Neural crest cell (in vitro differentiated cells): ENCODE data around the gene RFLNA. TPM values are rescaled to one million over a fixed set of nuclear protein-coding genes. Genes with fewer than 3 reads are reported as not detected.
"Not testable (repeated sequence)": the region's sequence is repeated elsewhere in the genome, so short reads cannot be mapped to it uniquely, and the experiment has no call there.

Experiments used
- DNase-seq: peaks from one replicate; pipeline ENCODE4 v3.0.0; 2021; ENCODE audit warnings: low read depth, mixed read lengths, low spot score
- H3K27ac Mint-ChIP-seq: one replicate; pipeline ENCODE4 v1.8.0; 2021; ENCODE audit warnings: mild to moderate bottlenecking, mixed read lengths; ENCODE audit not compliant: unreplicated experiment
- H3K27me3 Mint-ChIP-seq: 2 replicates; pipeline ENCODE4 v1.8.0; 2021; ENCODE audit warnings: low read depth, mild to moderate bottlenecking, mixed read lengths
- H3K36me3 Mint-ChIP-seq: 2 replicates; pipeline ENCODE4 v1.8.0; 2021; ENCODE audit warnings: low read depth, mild to moderate bottlenecking, mixed read lengths
- H3K4me1 Mint-ChIP-seq: 2 replicates; pipeline ENCODE4 v1.8.0; 2021; ENCODE audit warnings: mixed read lengths
- H3K4me3 Mint-ChIP-seq: one replicate; pipeline ENCODE4 v1.8.0; 2021; ENCODE audit warnings: mild to moderate bottlenecking, mixed read lengths
- H3K9me3 Mint-ChIP-seq: 2 replicates; pipeline ENCODE4 v1.8.0; 2021; ENCODE audit warnings: mixed read lengths
- total RNA-seq: library from RNA; stranded (reverse); gene quantifications from 2 replicates; pipeline ENCODE4 v1.2.1, GENCODE V29; 2021
- TF ChIP-seq, protein P1 (sequence below): fragments of 200-600 bp; sonication (generic); conservative IDR thresholded peaks from 2 replicates; pipeline ENCODE4 v1.5.0; 2021; ENCODE audit warnings: antibody characterized with exemption, mild to moderate bottlenecking

RFLNA gene
- total RNA-seq, 1 donor from 2014 or later: 2.8 TPM

DNA sequence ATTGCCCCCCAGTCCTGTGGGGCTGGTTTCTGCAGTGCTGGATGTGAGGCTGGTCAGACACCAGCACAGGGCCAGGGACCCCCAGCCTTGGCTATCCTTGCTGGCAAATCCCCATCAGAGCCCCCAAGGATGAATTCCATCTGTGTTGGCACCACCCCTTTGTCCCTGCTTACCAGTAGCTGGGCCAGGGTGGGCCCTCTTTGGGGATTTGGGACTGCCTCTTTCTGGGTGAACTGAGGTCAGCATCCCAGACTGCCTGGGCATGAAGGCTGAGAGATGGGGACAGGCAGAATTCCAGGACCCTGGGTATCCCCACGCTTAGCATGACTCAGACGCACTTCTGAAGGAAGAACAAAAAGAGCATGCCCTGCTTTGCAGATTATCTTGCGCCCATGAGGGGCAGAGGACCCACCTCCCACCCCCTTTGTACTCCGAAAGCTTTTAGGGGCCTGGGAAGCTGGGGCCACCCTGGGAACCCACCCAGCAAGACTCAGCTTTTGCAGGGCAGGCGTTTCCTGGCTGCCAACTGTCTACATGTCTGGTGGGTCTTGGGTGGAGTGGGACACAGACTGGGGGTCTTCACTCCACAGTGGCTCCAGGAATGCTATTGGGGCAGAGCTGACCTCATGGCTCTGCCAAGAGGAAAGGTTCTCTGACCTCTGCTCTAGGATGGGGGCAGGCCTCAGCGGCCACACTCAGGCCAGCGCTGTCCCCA is 26.8 kb downstream of the RFLNA start:
- peaks cover 25% of the 10 kb centered on the region for H3K4me1 Mint-ChIP-seq
- TF ChIP-seq, protein P1, sequence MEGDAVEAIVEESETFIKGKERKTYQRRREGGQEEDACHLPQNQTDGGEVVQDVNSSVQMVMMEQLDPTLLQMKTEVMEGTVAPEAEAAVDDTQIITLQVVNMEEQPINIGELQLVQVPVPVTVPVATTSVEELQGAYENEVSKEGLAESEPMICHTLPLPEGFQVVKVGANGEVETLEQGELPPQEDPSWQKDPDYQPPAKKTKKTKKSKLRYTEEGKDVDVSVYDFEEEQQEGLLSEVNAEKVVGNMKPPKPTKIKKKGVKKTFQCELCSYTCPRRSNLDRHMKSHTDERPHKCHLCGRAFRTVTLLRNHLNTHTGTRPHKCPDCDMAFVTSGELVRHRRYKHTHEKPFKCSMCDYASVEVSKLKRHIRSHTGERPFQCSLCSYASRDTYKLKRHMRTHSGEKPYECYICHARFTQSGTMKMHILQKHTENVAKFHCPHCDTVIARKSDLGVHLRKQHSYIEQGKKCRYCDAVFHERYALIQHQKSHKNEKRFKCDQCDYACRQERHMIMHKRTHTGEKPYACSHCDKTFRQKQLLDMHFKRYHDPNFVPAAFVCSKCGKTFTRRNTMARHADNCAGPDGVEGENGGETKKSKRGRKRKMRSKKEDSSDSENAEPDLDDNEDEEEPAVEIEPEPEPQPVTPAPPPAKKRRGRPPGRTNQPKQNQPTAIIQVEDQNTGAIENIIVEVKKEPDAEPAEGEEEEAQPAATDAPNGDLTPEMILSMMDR: no peak
- DNase-seq: no peak
- H3K27ac Mint-ChIP-seq: peak overlapping the region; percentile 27
- H3K4me3 Mint-ChIP-seq: peak overlapping the region; percentile 62
- H3K9me3 Mint-ChIP-seq: peaks cover 8% of the 10 kb centered on the region
- H3K36me3 Mint-ChIP-seq: peaks cover 21% of the 10 kb centered on the region
- peaks cover 29% of the 10 kb centered on the region for H3K27me3 Mint-ChIP-seq

DNA sequence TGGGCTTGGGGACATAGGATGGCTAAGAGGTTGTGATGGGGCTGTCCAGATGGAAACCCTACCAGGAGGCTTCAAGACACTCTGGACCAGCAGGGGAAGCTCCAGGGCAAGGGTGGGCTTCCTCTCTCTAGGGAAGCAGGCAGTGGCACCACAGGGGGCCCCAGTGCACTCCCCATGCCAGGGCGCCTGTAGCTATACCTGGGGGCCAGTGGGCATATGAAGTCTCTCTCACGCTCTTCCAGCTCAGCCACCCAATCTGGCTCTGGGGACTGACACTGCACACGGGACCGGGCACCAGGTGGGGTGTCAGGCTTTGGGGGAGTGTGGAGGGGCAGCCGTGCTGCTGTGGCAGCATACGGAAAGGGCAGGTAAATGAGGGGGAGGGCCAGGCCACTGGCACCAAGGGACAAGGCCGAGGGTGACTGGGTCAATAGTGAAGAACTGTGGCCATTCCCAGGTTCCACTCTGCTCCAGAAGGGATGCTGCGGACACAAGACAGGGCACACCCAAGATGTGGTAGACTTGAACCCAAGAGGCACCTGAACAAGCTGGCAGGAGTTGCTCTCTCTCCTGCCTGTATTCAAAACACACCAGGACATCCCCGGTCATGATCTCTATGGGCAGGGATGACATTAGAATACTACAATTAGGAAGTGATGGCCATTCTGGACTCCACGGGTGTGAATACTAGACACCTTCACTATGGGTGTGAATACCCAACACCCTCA is 27.5 kb downstream of the RFLNA start:
- Mint-ChIP-seq H3K27ac (peak overlapping the region; percentile 27), H3K4me1 (peaks cover 21% of the 10 kb centered on the region), H3K4me3 (peak overlapping the region; percentile 62), H3K9me3 (peaks cover 8% of the 10 kb centered on the region), H3K36me3 (peaks cover 21% of the 10 kb centered on the region), H3K27me3 (peaks cover 23% of the 10 kb centered on the region)
- TF ChIP-seq, protein P1: no peak
- DNase-seq: no peak

DNA sequence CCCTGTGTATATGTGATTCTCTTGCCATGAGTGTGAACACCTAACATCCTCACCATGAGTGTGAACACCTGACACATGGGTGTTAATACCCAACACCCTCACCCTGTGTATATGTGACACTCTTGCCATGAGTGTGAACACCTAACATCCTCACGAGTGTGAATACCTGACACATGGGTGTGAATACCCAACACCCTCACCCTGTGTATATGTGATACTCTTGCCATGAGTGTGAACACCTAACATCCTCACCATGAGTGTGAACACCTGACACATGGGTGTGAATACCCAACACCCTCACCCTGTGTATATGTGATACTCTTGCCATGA is 28.1 kb downstream of the RFLNA start:
- H3K4me3 Mint-ChIP-seq, DNase-seq, H3K27ac Mint-ChIP-seq, H3K9me3 Mint-ChIP-seq: not testable (repeated sequence)
- peaks cover 21% of the 10 kb centered on the region for H3K36me3 Mint-ChIP-seq
- peaks cover 19% of the 10 kb centered on the region for H3K27me3 Mint-ChIP-seq
- H3K4me1 Mint-ChIP-seq: peaks cover 16% of the 10 kb centered on the region

DNA sequence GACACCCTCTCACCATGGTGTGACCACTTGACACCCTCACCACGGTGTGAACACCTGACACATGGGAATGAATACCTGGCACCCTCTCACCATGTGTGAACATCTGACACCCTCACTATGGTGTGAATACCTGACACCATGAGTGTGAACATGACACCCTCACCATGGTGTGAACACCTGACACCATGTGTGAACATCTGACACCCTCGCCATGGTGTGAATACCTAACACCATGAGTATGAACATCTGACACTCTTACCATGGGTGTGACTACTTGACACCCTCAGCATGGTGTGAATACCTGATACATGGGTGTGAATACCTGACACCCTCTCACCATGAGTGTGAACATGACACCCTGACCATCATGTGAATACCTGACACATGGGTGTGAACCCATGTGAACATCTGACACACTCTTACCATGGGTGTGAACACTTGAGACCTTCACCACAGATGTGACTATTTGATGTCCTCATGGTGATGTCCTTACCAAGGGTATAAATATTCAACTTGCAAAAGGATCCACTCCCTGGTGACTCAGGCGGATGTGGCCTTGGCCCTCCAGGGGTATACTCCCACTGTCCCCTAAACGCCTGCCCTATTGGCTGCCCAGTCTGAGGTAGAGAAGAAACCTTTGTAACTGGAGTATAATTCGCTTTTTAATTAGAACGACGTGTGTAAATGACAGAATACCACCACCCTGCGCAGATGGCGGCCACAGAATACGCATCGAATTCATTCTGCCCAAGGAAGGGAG is 29.1 kb downstream of the RFLNA start:
- H3K36me3 Mint-ChIP-seq: peaks cover 21% of the 10 kb centered on the region

DNA sequence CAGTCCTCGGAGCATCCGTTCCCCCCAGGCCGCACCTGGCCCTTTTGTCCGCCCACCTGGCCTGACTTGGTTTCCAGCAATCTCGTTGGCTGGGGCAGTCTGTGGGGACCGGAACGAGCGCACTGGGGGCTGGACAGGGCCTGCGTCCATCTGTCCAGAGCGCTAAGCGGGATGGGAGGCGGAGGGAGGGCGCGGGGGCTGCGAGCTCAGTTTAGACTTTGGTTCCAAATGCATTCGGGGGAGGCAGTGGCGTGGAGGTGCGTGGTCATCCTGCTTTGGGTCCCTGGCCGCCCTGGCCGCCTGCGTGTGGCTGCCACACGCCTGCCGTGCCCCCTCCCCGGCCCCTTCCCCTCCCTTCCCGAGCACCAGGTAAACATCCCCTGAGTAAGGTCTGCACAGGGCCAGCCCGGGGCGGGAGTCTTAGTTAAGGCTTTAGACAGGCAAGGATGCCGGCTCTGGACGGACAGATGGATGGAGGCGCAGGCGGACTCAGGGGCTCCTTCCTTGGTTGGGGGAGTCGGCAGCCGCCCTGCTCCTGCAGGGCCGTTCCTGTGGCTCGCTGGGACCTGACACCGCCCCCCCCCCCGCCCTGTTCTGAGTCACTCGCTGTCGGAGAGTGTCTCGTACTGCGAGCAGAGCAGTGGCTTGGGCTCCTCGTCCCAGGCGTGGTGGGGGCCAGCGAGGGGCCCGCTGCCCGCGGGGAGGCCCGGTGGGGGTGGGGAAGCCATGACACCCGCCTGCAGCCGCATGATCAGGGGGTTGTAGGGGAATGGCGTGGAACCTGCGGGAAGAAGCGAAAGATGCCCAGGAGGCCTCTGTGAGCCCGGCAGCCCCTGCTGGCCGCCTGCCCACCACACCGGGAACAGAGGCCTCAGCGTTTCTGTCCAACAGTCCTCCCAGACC is 30.2 kb downstream of the RFLNA start:
- Mint-ChIP-seq H3K4me3 (no peak overlapping the region), H3K9me3 (peaks cover 8% of the 10 kb centered on the region), H3K27ac (no peak overlapping the region)

More for the DNA sequence above, 29.1 kb downstream of the RFLNA start:
- DNase-seq: no peak
- Mint-ChIP-seq H3K4me3 (no peak overlapping the region), H3K27me3 (peaks cover 9% of the 10 kb centered on the region), H3K27ac (no peak overlapping the region), H3K9me3 (peaks cover 8% of the 10 kb centered on the region), H3K4me1 (peaks cover 11% of the 10 kb centered on the region)
- TF ChIP-seq, protein P1: no peak

More for the DNA sequence above, 30.2 kb downstream of the RFLNA start:
- TF ChIP-seq, protein P1: no peak
- Mint-ChIP-seq H3K36me3 (peaks cover 19% of the 10 kb centered on the region), H3K4me1 (peaks cover 4% of the 10 kb centered on the region), H3K27me3 (peaks cover 2% of the 10 kb centered on the region)
- DNase-seq: no peak
